HS-5 (cell line): Measurements from ENCODE around the gene CNN2.
"Not testable (repeated sequence)": the region's sequence is repeated elsewhere in the genome, so short reads cannot be mapped to it uniquely, and the experiment has no call there.

Source experiments
- DNase-seq: peaks from one replicate; pipeline ENCODE4 v3.0.0-alpha.2; 2012; ENCODE audit warnings: low read depth

Gene CNN2

DNA sequence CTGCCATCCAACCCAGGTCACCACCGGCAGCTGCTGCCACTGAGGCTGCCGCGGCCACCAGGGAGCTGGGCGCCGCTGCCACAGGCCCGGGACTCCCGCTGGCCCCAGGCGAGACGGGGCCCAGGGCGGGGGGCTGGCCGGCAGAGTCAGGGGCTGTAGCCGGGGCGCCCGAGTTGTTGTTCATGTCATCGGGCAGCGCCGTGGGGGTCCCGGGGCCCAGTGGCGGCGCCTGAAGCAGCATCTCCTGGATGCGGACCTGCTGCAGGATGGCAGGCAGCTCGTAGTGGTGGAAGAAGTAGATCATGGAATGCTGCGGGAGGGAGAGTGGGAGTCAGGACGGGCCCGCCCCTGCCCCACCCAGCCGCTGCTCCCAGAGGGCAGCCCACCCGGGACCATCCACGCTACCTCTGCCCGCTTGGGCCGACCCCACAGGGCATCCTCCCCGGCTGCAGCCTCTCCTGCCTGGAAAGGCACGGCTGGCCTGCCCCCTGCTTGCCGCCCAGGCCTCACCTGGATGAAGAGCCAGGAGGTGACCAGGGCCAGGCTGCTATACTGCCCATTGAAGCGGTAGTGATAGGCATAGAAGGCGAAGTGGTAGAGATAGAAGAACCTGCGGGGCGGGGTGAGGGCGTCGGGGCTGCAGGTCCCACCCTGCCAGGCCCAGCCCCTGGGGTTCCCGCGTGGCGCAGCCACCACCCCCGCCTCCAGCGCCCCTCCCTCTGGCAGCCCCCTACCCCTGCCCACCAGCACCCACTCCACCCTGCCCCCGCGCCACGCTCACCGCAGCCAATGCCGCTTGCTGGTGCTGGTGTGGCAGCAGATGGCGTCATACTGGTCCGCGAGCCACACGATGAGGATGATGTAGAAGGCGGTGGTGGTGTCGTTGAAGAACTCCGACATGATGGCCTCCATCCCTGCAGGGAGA, 15.6 kb upstream of the CNN2 start:
- DNase-seq = no peak

DNA sequence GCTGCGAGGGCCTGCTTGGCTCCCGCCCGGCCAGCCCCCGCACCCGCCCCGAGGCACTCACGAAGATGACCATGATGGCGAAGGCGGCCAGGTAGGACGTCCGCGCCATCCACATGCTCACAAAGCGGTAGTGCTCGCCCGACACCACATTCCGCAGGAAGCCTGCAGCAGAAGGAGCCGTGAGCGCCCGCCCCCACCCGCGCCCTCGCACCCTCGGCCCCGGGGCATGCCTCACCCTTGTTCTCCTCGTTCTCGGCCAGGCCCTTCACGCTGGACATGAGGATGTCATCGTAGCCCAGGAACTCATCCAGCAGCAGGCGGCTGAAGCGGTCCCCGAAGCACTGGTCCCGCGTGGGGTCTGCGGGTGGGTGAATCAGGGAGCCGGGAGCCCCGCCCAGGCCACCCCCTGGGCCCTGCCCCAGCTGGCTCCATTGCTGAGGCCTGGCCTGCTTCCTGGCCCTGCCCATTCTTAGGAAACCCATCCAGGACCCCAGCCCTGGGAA, 14.5 kb upstream of the CNN2 start:
- no peak for DNase-seq

DNA sequence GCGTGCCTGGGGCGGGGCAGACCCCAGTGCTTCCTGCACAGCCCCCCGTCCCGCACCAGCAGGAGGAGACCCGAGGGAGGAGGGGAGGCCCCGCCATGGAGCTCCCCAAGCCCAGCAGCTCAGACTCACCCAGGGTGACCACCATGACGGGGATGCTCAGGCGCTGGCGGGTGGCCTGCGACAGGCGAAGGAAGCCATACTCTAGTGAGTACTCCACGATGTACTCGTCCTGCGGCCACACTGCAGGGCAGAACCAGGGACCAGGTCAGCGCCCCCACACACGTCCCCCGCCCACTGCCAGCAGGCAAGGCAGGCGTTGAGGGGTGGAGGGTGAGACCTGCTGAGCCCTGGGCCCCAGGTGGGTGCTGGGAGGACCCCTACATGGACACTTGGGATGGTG, 14.1 kb upstream of the CNN2 start:
- DNase-seq = no peak

DNA sequence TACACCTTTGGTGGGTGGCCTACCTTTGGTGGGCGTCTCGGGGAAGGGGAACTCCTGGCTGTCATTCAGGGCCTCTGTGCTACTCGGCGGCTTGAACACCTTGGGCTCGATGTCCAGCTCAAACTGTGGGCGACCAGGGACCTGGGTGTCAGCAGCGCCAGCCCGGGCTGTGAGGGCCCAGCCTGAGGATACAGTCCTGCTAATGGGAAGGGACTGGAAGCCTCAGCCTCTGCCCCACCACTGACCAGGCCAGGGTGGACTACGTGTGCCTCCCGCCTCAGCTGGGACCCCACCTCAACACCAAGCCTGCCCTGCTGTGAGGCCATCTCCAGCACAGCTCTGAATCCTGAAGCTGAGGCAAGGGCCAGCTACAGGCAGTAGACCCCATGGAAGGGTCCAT, 13.2 kb upstream of the CNN2 start:
- no peak for DNase-seq

DNA sequence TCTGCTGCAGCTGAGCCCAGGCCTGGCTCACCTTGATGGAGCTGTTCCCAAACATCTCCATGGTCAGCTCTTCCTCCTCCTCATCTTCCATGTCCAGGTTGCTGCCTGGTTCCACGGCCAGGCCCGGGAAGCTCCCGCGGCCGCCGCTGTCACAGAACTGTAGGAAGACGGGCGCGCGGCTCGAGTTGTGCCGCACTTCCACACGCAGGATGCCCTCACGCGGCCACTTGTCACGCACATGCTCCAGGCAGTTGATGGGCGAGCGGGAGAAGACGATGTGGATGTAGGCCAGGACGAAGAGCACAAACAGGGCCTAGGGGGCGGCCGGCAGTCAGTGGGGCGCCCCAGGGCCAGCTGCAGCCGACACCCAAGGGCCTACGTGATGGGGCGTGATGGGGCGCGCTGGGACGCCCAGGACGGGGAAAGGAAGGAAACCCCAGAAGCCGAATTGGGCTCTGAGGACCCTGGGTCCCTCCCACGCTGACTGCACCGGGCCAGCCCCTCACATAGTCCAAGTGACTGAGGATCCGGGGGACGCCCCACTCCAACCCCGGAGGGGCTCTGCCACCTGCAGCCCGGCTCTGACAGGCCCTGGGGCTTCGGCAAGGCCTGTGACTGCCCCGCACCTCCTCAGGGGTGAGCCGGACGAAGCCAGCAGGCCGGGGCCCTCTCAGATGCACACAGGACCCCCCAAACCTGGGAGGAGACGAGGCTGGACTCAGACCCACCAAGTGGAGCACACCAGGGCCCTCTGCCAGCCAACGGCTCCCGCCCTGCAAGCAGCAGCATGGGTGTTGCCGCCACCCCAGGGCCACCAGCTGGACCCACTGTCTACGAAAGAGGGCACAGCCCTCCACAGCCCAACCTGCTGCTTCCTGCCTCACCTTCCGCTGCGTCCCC, 12.0 kb upstream of the CNN2 start:
- DNase-seq = no peak

DNA sequence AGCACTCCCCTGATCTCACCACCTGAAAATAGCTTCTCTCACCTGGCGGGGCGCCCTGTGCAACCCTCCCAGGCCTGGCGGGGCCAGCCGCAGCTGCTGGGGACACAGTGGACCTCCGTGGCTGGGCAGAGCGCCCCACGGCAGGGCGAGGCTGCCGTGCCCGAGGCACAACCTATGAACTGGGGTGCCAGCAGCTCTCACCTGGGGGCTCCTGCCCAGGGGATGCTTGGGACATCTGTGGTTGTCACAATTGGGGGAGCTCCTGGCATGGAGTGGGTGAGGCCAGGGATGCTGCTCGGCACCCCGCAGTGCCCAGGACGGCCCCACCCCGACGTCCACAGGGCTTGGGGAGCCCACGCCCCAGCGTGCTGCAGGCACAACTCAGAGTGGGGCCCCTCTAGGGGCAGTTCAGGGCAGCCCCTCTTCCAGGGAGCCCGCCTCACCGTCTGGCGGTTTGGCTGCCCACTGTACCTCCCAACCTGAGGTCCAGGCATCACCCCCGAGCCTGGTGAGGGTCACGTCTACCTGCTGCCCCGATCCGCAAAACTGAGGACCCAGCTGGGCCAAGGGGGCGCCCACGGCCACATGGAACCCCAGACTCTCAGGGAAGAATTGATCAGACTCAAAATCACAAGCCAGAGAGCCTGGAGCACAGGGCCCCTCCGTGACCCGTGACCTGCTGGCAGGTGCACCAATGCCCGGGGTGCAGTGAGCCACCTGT, 11.2 kb upstream of the CNN2 start:
- DNase-seq = no peak

DNA sequence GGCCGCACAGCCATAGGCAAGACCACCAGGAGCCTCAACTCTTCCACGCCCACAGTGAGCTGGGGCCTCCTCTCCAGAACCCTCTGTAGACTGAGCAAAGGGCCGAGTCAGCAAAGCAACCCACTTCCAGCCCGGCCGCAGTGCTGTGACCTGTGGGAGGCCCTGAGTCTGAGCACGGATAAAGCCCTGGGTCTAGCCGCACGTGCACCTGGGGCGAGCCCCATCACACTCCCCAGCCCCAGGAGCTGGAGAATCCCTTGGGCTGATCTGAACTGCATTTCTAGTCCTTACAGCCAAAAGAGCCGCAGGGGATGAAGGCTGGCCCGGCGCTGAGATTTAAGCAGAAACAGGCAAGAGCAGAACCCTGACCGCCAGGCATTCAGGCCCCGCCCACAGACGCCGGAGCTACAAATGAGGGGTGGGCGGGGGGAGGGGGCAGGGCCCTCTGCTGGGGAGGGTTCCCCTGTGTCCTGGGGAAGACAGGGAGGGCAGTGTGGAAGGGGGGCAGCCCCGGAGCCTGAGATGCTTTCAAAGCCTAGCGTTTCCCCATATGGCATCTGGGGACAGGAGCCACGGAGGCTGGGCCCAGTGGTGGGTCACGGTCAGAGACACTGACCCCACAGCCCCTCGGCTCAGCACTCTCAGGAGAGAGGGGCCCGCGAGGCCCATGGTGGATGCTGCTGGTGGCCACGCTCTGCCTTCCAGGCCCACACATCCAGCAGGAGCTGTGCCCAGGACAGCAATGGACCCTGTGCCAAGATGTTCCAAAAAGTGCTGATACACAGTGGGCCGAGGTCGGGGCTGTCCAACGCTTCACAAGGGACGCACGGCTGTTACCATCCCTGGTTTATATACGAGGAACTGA, 10.4 kb upstream of the CNN2 start:
- no peak for DNase-seq

DNA sequence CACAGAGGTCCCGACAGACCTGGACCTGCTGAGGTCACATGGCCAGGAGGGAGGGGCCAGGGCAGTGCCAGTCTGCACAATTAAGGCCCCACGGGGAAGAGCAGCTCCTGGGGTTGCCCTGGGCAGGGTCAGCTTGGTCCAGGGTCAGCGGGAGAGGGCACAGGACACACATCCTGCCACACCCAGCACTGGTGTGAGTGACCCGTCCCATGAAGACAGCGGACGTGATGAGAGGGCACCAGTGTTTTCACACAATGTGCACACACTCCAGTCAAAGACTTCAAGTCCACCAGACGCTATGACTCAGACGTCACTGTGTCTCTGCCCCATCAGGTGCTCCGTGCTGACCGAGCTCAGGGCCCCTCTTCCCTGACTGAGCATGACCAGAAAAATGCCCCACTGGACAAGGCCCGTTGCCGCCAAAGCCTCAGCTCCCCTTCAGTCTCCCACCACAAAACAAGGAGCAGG, 9.7 kb upstream of the CNN2 start:
- no peak for DNase-seq

DNA sequence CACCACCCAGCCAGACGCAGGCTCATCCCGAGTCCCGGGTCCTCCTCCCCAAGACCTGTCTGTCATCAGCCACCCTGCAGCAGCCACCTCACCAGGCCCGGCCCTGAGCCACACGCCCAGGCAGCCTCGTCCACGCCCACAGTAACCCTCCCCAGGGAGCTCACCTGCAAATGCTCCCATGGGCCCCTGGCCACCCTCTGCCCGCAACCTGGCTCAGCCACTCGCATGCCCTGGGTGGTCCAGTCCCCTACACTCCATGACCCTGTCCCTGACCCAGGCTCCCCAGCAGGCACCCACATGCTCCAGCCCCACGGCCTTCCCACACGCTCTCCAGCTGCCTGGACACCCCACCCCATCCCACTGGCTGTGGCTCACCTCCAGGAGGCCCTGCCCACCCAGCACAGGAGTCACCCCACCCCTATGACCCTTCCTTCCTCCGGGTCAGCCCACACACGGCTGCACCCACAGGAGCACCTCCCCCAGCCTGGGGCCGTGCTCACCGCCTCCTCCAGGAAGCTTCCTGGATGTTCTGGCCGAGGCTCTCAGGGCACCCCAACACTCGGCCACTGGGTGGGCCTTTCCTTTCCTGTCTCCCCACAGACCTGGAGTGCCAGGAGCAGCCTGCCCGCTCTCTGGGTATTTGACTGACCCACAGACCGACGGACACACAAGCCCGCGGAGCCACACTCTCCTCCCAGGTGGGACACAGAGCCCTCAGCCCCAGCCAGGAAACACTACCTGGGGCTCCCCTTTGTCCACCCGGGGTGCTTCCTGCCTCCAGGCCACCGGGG, 9.1 kb upstream of the CNN2 start:
- no peak for DNase-seq

DNA sequence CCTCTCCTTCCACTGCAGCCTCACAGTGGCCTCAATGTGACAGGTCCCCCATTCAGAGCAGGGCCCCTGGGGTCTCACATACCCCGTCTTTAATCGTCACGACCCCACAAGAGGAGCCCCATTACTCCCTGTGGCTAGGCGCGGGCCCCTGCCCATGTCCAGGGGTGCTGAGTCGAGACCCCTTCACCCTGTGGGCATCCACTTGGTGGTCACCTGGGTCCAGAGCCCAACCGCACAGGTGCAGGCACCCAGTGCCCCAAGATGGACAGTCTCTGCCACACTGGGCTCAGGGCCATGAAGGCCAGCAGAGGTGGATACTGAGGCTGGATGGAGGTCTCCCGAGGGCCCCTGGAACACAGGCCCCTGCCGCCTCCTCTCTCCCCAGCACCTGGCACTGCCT, 8.5 kb upstream of the CNN2 start:
- DNase-seq = no peak

DNA sequence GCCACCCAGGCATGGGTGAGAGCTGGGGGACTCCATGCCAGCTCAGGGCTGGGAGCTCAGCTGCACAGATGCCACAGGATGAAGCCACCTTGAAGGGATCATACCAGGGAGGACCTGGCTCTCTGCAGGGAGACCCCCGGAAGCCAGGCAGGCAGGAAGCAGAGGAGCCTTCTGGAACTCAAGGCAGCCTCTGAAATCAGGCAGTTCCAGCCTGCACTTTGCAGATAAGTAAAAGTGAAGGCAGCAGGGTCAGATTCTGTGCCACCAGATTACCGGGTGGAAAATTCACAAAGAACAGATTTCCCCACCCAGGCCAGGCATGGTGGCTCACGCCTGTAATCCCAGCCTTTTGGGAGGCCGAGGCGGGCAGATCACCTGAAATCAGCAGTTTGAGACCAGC, 8.0 kb upstream of the CNN2 start:
- DNase-seq = no peak

DNA sequence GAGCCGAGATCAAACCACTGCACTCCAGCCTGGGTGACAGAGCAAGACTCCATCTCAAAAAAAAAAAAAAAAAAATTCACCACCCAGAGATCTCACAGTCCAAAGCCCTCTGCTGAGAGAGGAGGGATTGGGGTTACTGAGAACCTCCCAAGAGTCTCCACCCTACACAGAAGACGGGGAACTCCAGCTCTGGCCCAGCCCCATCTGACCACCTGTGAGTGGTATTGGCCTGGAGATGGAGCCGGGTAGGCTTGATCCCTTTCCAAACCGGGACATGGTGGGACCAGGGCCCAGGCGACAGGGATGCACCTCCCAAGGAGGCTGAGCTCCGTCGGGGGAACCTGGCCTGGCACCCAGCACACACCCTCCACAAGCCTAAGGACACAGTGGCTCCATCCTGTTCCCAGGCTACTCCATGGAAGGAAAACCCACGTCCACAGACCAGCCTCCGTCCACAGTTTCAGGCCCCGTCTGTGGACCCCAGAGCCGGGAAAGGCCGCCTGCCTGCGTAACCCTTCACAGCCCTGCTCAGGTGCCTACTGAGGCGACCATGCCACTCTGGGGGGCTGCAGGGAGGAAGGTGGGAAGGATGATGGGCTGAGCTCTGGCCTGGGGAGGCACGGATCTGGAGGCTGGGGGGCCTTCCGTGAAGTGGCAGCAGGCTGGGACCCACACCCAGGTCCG, 7.3 kb upstream of the CNN2 start:
- no peak for DNase-seq

DNA sequence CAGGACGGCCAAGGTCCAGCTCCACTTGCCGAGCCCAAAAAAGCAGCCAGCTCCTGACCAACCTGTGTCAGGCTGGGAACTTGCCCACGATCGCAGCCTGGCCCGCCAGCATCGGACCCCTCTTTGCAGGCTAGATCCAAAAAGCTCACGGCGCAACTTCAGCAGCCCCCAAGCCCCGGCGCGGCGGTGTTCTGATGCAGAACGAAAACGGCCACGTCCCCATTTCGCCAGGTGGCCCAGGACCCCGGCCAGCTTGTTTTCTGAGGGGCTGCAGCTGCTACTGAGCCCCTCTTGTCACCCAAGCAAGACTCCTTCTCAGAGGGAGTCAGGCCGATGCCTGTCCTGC, 6.8 kb upstream of the CNN2 start:
- no peak for DNase-seq

DNA sequence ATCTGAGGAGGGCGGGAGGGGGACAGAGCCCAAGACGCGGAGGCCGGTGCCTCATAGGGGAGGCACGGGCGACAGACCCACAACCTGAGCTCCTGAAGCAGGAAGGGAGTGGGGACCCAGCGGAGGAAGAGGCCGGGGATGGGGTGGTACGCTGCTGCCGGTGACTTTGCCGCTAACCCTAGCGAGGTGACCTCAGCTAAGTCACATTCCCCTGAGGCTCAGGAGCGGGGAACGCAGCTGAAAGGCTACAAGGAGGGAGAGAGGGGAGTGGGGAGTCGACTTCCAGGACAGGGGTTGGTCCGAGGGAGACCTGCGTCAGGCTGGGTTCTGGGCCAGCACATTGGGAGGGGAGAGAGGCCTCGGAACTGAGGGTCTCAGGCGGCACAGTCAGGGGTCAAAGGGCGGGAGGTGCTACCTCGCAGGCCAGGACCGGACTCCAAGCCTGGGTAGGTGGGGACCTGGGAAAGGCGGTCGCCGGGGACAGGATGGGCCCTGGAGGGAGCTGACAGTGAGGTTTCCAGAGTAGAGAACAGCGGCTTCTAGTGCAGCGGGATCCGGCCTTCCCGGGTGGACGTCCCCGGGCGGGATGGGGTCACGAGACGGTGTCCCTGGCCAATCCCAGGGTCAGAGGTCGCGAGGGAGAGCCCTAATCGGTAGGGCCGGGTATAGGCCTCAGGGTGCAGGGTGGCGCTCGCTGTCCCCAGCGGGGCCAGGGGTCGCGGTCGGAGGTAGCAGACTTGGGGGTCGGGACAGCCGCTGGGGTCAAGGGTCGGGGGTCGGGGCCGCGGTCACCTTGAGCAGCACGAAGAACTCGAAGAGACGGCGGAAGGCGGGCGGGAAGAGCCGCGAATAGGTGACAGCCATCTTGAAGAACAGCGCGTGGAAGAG, 6.2 kb upstream of the CNN2 start:
- DNase-seq = no peak

DNA sequence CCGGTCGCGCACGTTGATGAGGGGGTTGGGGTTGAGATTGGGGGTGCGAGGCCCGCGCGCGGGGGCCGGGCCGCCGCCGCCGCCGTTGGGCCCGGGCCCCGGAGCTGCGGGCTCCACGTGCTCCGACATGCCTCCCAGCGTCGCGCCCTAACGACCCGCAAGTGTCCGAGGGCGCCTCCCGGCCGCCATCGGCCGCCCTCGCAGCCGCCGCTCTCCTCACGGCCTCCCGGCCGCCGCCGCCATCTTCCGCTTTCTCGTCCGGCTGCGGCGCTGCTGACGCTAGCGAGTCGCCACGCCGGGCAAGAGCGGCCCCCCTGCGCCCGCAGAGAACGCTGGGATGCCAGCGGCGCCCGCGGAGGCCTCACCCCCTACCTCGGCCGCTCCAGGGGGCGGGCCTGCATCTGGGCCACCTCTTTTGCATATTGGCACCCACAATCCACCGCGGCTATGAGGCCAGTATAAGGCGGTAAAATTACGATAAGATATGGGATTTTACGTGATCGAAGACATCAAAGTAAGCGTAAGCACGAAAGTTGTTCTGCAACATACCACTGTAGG, 5.5 kb upstream of the CNN2 start, which contains the start of gene TMEM259:
TSS of gene TMEM259 (minus strand) at position 256 of the 558 bp plus-strand sequence. CDS start at position 129, 127 bp downstream.
- DNase-seq = peak; percentile 92

DNA sequence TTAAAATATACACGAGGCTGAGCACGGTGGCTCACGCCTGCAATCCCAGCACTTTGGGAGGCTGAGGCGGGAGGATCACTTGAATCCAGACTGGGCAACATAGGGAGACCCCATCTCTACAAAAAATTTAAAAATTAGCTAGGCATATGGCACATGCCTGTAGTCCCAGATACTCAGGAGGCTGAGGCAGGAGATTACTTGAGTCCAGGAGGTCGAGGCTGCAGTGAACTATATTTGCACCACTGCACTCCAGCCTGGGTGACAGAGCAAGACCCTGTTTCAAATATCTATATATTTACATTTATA, 2.6 kb upstream of the CNN2 start:
- not testable (repeated sequence) for DNase-seq

DNA sequence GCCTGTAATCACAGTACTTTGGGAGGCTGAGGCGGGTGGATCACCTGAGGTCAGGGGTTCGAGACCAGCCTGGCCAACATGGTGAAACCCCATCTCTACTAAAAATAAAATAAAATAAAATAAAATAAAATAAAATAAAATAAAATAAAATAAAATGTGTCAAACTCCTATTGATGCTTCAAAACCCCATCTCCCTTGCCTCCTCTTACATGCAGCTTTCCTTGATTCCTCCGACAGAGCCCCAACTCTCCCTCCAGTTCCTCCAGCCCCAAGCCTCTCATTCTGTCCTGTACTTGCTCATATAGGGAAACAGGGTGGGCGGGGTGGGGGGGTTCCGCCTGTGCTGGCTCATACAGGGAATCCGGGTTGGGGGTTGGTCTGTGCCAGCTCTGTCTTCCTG, 1.3 kb upstream of the CNN2 start:
- DNase-seq = not testable (repeated sequence)
